Spleen (tissue), 11 donors: ENCODE measurements around the gene SFPQ. TPM values are rescaled to one million over a fixed set of nuclear protein-coding genes. Genes with fewer than 3 reads are reported as not detected.

Experiments
- DNase-seq: peaks from one replicate; pipeline ENCODE4 v3.0.0-alpha.2; 2020
- H3K27ac ChIP-seq, 8 donors: fragments of 200-600 bp; sonication (generic) in 7 of 8; 1 replicate in 4 of 8; 2 replicates in 4 of 8; pipeline versions ENCODE4 v1.5.0 to v1.8.0; 2016 to 2021; ENCODE audit warnings: inconsistent platforms in 4 of 8, mild to moderate bottlenecking in 4 of 8, moderate library complexity in 1 of 8
- H3K27me3 ChIP-seq, 7 donors: fragments of 200-600 bp; sonication (generic) in 6 of 7; replicated peaks in 1 of 7; 1 replicate in 4 of 7; 2 replicates in 3 of 7; pipeline versions ENCODE4 v1.5.0 to v1.8.0; 2016 to 2021; ENCODE audit warnings: inconsistent platforms in 3 of 7, mild to moderate bottlenecking in 1 of 7
- H3K36me3 ChIP-seq, 6 donors: fragments of 200-600 bp; sonication (generic) in 5 of 6; 1 replicate in 4 of 6; 2 replicates in 2 of 6; pipeline versions ENCODE4 v1.5.0 to v1.8.0; 2016 to 2021; ENCODE audit warnings: inconsistent platforms in 2 of 6
- H3K4me1 ChIP-seq, 6 donors: fragments of 200-600 bp; sonication (generic) in 5 of 6; 1 replicate in 3 of 6; 2 replicates in 3 of 6; pipeline versions ENCODE4 v1.5.0 to v1.8.0; 2016 to 2021; ENCODE audit warnings: inconsistent platforms in 3 of 6
- H3K4me3 ChIP-seq, 8 donors: fragments of 200-600 bp; sonication (generic) in 7 of 8; 1 replicate in 4 of 8; 2 replicates in 4 of 8; pipeline versions ENCODE4 v1.5.0 to v1.8.0; 2016 to 2021; ENCODE audit warnings: inconsistent platforms in 4 of 8, mild to moderate bottlenecking in 4 of 8, moderate library complexity in 2 of 8
- H3K9me3 ChIP-seq, 8 donors: fragments of 200-600 bp; sonication (generic) in 7 of 8; 1 replicate in 4 of 8; 2 replicates in 4 of 8; pipeline versions ENCODE4 v1.5.0 to v1.8.0; 2016 to 2021; ENCODE audit warnings: inconsistent platforms in 4 of 8
- POLR2A ChIP-seq, 3 donors: fragments of 450-650 bp; IDR thresholded peaks; one replicate each; pipeline ENCODE4 v1.5.1; 2017; ENCODE audit warnings: antibody characterized with exemption in 3 of 3, mild to moderate bottlenecking in 1 of 3
- POLR2AphosphoS5 ChIP-seq, 3 donors: sonication (generic); formaldehyde crosslinking; IDR thresholded peaks; one replicate each; pipeline ENCODE4 v1.5.1; 2017; ENCODE audit warnings: antibody characterized with exemption in 3 of 3
- WGBS, 5 donors: extraction: QIAGEN DNeasy Blood & Tissue Kit in 3 of 5; methylation state at CpG; one replicate each; pipeline versions ENCODE4 v1.1.5 to v1.1.7; 2013 to 2018; 5-methylcytosine and 5-hydroxymethylcytosine counted together
- intact Hi-C: fragments of 100-400 bp; cut with DNase I; formaldehyde crosslinking; loops from one replicate; pipeline ENCODE4 v1.15.0; 2023; ENCODE audit warnings: low total_unique reads
- polyA plus RNA-seq, 3 donors: library from polyadenylated mRNA; stranded (reverse); fragments of 200-250 nt; gene quantifications; one replicate each; pipeline ENCODE4 v1.2.1, GENCODE V29; 2013
- total RNA-seq, 7 donors: library from RNA; depleted of rRNA in 3 of 7; stranded (reverse); fragments of >200 nt in 3 of 7; fragmentation: NEBNext Ultra II Directional in 4 of 7; extraction: Animal tissue kit (Norgen Biotek cat#: 25700) in 4 of 7; gene quantifications; one replicate each; pipeline versions ENCODE4 v1.1.0 to v1.2.1, GENCODE V29; 2016 to 2021
- TF ChIP-seq, protein P1 (sequence below), 11 experiments: fragments of 200-600 bp in 7 of 11; fragments of 450-650 bp in 4 of 11; sonication (generic) in 4 of 11; IDR thresholded peaks in 8 of 11; conservative IDR thresholded peaks in 3 of 11; 1 replicate in 7 of 11; 2 replicates in 4 of 11; pipeline versions ENCODE4 v1.4.0 to v1.8.0; 2016 to 2021; ENCODE audit warnings: antibody characterized with exemption in 11 of 11, inconsistent platforms in 4 of 11, mild to moderate bottlenecking in 1 of 11
- donor health status: healthy with polysubstance abuse.
- donor health status: DM: no; HTN: no; CAD: no; lungs with moderate emphysema.
- donor health status: DM: no; HTN: no; CAD: no.
- donor health status: Bipolar disorder and iron deficiency.
- donor health status: healthy.
- donor health status: DM: no; HTN: no; CAD: no.
- donor health status: DM: yes; HTN: yes; CAD: no.

Gene SFPQ
- total and polyA plus RNA-seq, 10 donors = 171 to 292 (median 247) TPM

DNA sequence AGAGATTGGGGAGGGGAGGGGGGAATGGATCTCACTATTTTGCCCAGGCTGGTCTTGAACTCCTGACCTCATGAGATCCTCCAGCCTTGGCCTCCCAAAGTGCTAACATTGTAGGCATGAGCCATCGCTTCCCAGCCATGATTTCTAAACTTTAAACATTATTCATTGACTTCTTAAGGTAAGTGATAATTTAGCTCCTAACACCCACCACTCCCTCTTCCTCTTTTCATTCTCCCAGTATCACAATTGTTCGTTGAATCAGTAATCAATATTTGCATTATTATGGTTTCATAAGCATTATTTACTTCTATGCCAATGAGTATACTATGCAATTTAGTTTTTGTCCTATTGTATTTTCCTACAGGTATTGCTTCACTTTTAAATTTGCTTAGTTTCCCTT, 33.6 kb upstream of the SFPQ start:
- Histone ChIP-seq H3K9me3 (no peaks in the 10 kb centered on the region), H3K27ac (no peak overlapping the region), H3K4me1 (no peaks in the 10 kb centered on the region), H3K36me3 (no peaks in the 10 kb centered on the region), H3K27me3 (no peaks in the 10 kb centered on the region), H3K4me3 (no peak overlapping the region)
- no peak for DNase-seq
- 72 to 92% (median 82%) methylated on average over 2 of the region's 2 CpGs for WGBS, 5 donors
- no peak for TF ChIP-seq POLR2A (IDR thresholded peaks at IDR 0.05)
- TF ChIP-seq, protein P1, sequence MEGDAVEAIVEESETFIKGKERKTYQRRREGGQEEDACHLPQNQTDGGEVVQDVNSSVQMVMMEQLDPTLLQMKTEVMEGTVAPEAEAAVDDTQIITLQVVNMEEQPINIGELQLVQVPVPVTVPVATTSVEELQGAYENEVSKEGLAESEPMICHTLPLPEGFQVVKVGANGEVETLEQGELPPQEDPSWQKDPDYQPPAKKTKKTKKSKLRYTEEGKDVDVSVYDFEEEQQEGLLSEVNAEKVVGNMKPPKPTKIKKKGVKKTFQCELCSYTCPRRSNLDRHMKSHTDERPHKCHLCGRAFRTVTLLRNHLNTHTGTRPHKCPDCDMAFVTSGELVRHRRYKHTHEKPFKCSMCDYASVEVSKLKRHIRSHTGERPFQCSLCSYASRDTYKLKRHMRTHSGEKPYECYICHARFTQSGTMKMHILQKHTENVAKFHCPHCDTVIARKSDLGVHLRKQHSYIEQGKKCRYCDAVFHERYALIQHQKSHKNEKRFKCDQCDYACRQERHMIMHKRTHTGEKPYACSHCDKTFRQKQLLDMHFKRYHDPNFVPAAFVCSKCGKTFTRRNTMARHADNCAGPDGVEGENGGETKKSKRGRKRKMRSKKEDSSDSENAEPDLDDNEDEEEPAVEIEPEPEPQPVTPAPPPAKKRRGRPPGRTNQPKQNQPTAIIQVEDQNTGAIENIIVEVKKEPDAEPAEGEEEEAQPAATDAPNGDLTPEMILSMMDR (IDR thresholded peaks at IDR 0.05 in 8 of 11, conservative IDR thresholded peaks at IDR 0.05 in 3 of 11) = no peak
- no peak for TF ChIP-seq POLR2AphosphoS5 (IDR thresholded peaks at IDR 0.05)
- intact Hi-C loops = no loop called here

GRCh38 chr1:35223084-35223630, 30.2 kb upstream of the SFPQ start:
- Histone ChIP-seq H3K4me3 (no peak overlapping the region), H3K4me1 (no peaks in the 10 kb centered on the region), H3K9me3 (no peaks in the 10 kb centered on the region), H3K27ac (peak overlapping the region in 4 of 8 donors; percentile 3 to 38 (median 17)), H3K36me3 (no peaks in the 10 kb centered on the region), H3K27me3 (no peaks in the 10 kb centered on the region)
- no peak for DNase-seq
- no peak for TF ChIP-seq POLR2AphosphoS5 (IDR thresholded peaks at IDR 0.05)
- no peak for TF ChIP-seq POLR2A (IDR thresholded peaks at IDR 0.05)
- TF ChIP-seq, protein P1 (IDR thresholded peaks at IDR 0.05 in 8 of 11, conservative IDR thresholded peaks at IDR 0.05 in 3 of 11) = no peak
- 68 to 85% (median 76%) methylated on average over 4 of the region's 4 CpGs for WGBS, 5 donors
- intact Hi-C loops = no loop called here

DNA sequence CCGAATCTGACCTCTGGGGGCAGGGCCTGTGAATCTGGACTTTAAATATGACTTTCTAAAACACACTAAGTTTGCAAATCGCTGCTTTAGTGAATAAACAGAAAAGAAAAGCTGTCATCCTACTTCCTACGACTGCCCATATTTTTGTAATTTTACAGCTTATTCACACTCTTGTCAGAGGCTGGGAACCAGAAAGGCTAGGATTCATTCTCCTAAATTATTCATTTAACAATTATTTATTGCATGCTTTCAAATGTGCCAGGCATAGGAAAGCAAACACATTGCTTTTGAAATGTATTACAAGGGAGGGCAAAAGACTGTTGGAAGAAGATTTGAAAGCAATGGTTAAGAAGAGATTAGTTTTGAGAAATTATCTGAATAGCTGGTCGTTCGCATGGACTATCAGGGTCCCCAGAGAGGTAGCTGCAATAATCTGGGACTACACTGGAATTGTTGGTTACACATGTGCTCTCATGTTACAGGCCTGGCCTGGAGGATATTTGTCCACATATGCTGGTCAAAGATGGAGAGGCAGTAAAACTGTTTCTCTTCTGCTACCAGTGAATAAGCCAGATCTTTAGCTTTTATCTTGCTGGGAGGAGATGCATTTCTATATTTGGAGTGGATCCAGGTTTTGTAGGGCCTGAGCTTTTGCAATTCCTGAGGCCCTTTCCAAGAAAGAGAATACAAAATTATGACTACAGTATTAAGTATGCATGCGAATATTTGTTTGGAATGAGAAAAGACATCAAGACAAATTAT, 29.6 kb upstream of the SFPQ start:
- H3K27me3 ChIP-seq = no peaks in the 10 kb centered on the region
- no peaks in the 10 kb centered on the region for H3K36me3 ChIP-seq
- H3K9me3 ChIP-seq = no peaks in the 10 kb centered on the region
- no peak for DNase-seq
- H3K4me1 ChIP-seq = no peaks in the 10 kb centered on the region
- intact Hi-C loops = no loop called here
- no peak overlapping the region for H3K4me3 ChIP-seq
- WGBS, 5 donors = 66 to 78% (median 72%) methylated on average over 6 of the region's 6 CpGs
- no peak for TF ChIP-seq POLR2A (IDR thresholded peaks at IDR 0.05)
- TF ChIP-seq, protein P1 (IDR thresholded peaks at IDR 0.05 in 8 of 11, conservative IDR thresholded peaks at IDR 0.05 in 3 of 11) = no peak
- TF ChIP-seq POLR2AphosphoS5 (IDR thresholded peaks at IDR 0.05) = no peak
- H3K27ac ChIP-seq = peak overlapping the region in 2 of 8 donors; percentile 1 to 26

- 35 to 51% (median 40%) methylated on average over 2 of the region's 2 CpGs for WGBS, 5 donors
- no peak for DNase-seq
- intact Hi-C loops = no loop called here
Observed at GRCh38 chr1:35220976-35221375, 28.0 kb upstream of the SFPQ start.

More at GRCh38 chr1:35220976-35221375, 28.0 kb upstream of the SFPQ start:
- H3K27ac ChIP-seq = no peak overlapping the region
- no peak overlapping the region for H3K4me3 ChIP-seq
- H3K27me3 ChIP-seq = no peaks in the 10 kb centered on the region
- TF ChIP-seq, protein P1 (IDR thresholded peaks at IDR 0.05 in 8 of 11, conservative IDR thresholded peaks at IDR 0.05 in 3 of 11) = peak in 7 of 11 experiments; percentile 14 to 47 (median 33)
- no peak for TF ChIP-seq POLR2A (IDR thresholded peaks at IDR 0.05)
- H3K9me3 ChIP-seq = no peaks in the 10 kb centered on the region
- no peaks in the 10 kb centered on the region for H3K4me1 ChIP-seq
- H3K36me3 ChIP-seq = no peaks in the 10 kb centered on the region
